Central memory CD4-positive, alpha-beta T cell (primary cell): ENCODE data around the gene RPS6KA5.

Source experiments
- DNase-seq: peaks from one replicate; pipeline ENCODE4 v3.0.0; 2022

The RPS6KA5 gene

GRCh38 chr14:90803249-90803648, 257.2 kb downstream of the RPS6KA5 start:
- no peak for DNase-seq

- no peak for DNase-seq
These were observed 261.0 kb downstream of the RPS6KA5 start for GRCh38 chr14:90799420-90799819.

GRCh38 chr14:90797919-90798318, 262.5 kb downstream of the RPS6KA5 start:
- DNase-seq, result no peak
